ENCODE results near the gene FKBP4. TPM values are rescaled to one million over a fixed set of nuclear protein-coding genes. Genes with fewer than 3 reads are reported as not detected.

The FKBP4 gene
- total and polyA plus RNA-seq, 2 donors (not counting 3 experiments of a cell fraction or from before 2014, with no cell fraction given) = 31.0 to 85.6 TPM

GRCh38 chr12:2836574-2836973, 41.8 kb downstream of the FKBP4 start:
- dilution Hi-C loops (cut with MboI; ENCODE audit: extremely low pct_ligation_motif_present, low sequenced_read_pairs) (no loop called here), intact Hi-C loops (cut with micrococcal nuclease) (no loop called here)
- no peaks in the 10 kb centered on the region for H3K9me3 ChIP-seq (replicated peaks; ENCODE audit: control insufficient read depth, insufficient read depth, low read length)
- ChIA-PET POLR2A (no interaction called here), CTCF (interaction anchor here (1.4 to 2.8 kb wide), 2 partner anchors 17 to 205 kb away, joined by 3 to 12 read pairs; no protein-coding TSS in a partner anchor)
- no TSS peak for BruUV-seq (replicated peaks)
- H3K9me1 ChIP-seq (replicated peaks; ENCODE audit: control insufficient read depth, extremely low read depth, insufficient read depth, low read length) = no peaks in the 10 kb centered on the region
- DNase-seq (ENCODE audit: low read depth, low spot score) (no peak), FAIRE-seq (no peak)
- no peaks in the 10 kb centered on the region for H3K36me3 ChIP-seq (ENCODE audit: control insufficient read depth in 2 of 2, extremely low read depth in 1 of 2, insufficient read depth in 2 of 2, low read length in 2 of 2)
- H3K27me3 ChIP-seq (ENCODE audit: control insufficient read depth in 2 of 2, insufficient read depth in 2 of 2, low read length in 2 of 2) = peaks cover 0 to 4% of the 10 kb centered on the region in 2 experiments
- no peaks in the 10 kb centered on the region for H4K20me1 ChIP-seq (replicated peaks; ENCODE audit: control insufficient read depth, extremely low read depth, insufficient read depth, low read length)
- no peak for TF ChIP-seq CTCF (IDR thresholded peaks at IDR 0.05; ENCODE audit: extremely low read depth in 1 of 2, insufficient read depth in 1 of 2, low read depth in 1 of 2, low read length in 2 of 2)
- TF ChIP-seq POLR2A (IDR thresholded peaks at IDR 0.05; ENCODE audit: low read depth, low read length) = no peak
- TF ChIP-seq JUN (IDR thresholded peaks at IDR 0.05; ENCODE audit: borderline replicate concordance, insufficient read depth, insufficient read length, low read depth) = no peak
- no peak for TF ChIP-seq POLR2AphosphoS5 (IDR thresholded peaks at IDR 0.05; ENCODE audit: insufficient read depth, low read depth, low read length)
- no peak for TF ChIP-seq GATA2 (IDR thresholded peaks at IDR 0.05; ENCODE audit: insufficient read depth, insufficient read length, low read depth, low read length)
- TF ChIP-seq MAX (IDR thresholded peaks at IDR 0.05; ENCODE audit: insufficient read depth, insufficient read length) = no peak
- TF ChIP-seq EZH2 (IDR thresholded peaks at IDR 0.05; ENCODE audit: borderline replicate concordance, low read depth, low read length, severe bottlenecking) = no peak
- TF ChIP-seq FOS (IDR thresholded peaks at IDR 0.05; ENCODE audit: borderline replicate concordance, insufficient read depth, low read length) = no peak
- TF ChIP-seq MYC (IDR thresholded peaks at IDR 0.05; ENCODE audit: low read depth, low read length) = no peak
- H3K4me3 ChIP-seq (replicated peaks in 1 of 3; ENCODE audit: insufficient read depth in 1 of 3, low read depth in 1 of 3, low read length in 3 of 3) = no peak overlapping the region
- no peaks in the 10 kb centered on the region for H3K79me2 ChIP-seq (ENCODE audit: control insufficient read depth, insufficient read depth, low read length)
- no peak overlapping the region for H3K27ac ChIP-seq (ENCODE audit: insufficient read depth, low read depth, low read length)
- no peaks in the 10 kb centered on the region for H3K4me1 ChIP-seq (ENCODE audit: control insufficient read depth, extremely low read depth, insufficient read depth, low read length)
- H3K9ac ChIP-seq (replicated peaks; ENCODE audit: extremely low read depth, insufficient read depth, low read length) = no peak overlapping the region
- no peak overlapping the region for H3K4me2 ChIP-seq (ENCODE audit: insufficient read depth, low read length)
- no peak overlapping the region for H2AFZ ChIP-seq (ENCODE audit: low read depth, low read length)
